ENCODE results near the gene PDPK1. TPM values are rescaled to one million over a fixed set of nuclear protein-coding genes. Genes with fewer than 3 reads are reported as not detected.

PDPK1 gene
- total RNA-seq (2014; rRNA removed; shearing (Covaris generic)): 8.2 and 9.4 TPM in 2 replicates

- DNase-seq (ENCODE audit: low read depth): peak; percentile 91
Measured at GRCh38 chr16:2537451-2538379, at the start of gene PDPK1. Gene PDPK1, plus strand, starts transcription at chr16:2538021. Its CDS starts 92 bp downstream, at chr16:2538113.

- no peak for DNase-seq (ENCODE audit: low read depth)
Measured at GRCh38 chr16:2489581-2489980, 48.2 kb upstream of the PDPK1 start.

GRCh38 chr16:2490190-2491105 lies 47.4 kb upstream of the PDPK1 start:
- no peak for DNase-seq (ENCODE audit: low read depth)

- DNase-seq (ENCODE audit: low read depth): no peak
Measured at GRCh38 chr16:2492292-2492691, 45.5 kb upstream of the PDPK1 start.

GRCh38 chr16:2493605-2494004 lies 44.2 kb upstream of the PDPK1 start:
- no peak for DNase-seq (ENCODE audit: low read depth)

GRCh38 chr16:2494616-2495015 lies 43.2 kb upstream of the PDPK1 start:
- DNase-seq (ENCODE audit: low read depth): no peak

- no peak for DNase-seq (ENCODE audit: low read depth)
Measured at GRCh38 chr16:2495041-2495440, 42.8 kb upstream of the PDPK1 start.

- no peak for DNase-seq (ENCODE audit: low read depth)
Measured at GRCh38 chr16:2496223-2497115, 41.4 kb upstream of the PDPK1 start.

- DNase-seq (ENCODE audit: low read depth): no peak
Measured at GRCh38 chr16:2497116-2497630, 40.6 kb upstream of the PDPK1 start.

GRCh38 chr16:2497695-2498484 lies 39.9 kb upstream of the PDPK1 start:
- DNase-seq (ENCODE audit: low read depth): no peak

- DNase-seq (ENCODE audit: low read depth): no peak
Measured at GRCh38 chr16:2498531-2499253, 39.1 kb upstream of the PDPK1 start.

GRCh38 chr16:2499454-2499853 lies 38.4 kb upstream of the PDPK1 start:
- no peak for DNase-seq (ENCODE audit: low read depth)

- no peak for DNase-seq (ENCODE audit: low read depth)
Measured at GRCh38 chr16:2499890-2500429, 37.9 kb upstream of the PDPK1 start.

GRCh38 chr16:2500430-2500917 lies 37.3 kb upstream of the PDPK1 start:
- DNase-seq (ENCODE audit: low read depth): no peak

GRCh38 chr16:2500918-2501750 lies 36.7 kb upstream of the PDPK1 start:
- peak; percentile 57 for DNase-seq (ENCODE audit: low read depth)

GRCh38 chr16:2501946-2502895 lies 35.6 kb upstream of the PDPK1 start:
- DNase-seq (ENCODE audit: low read depth): no peak

- DNase-seq (ENCODE audit: low read depth): no peak
Measured at GRCh38 chr16:2505695-2506094, 32.1 kb upstream of the PDPK1 start.
